Measurements from ENCODE around the gene RPL34.

Gene RPL34

GRCh38 chr4:108651014-108651791 is 30.8 kb downstream of the RPL34 start:
- no peak for DNase-seq (ENCODE audit: low spot score)
- TF ChIP-seq, protein P1, sequence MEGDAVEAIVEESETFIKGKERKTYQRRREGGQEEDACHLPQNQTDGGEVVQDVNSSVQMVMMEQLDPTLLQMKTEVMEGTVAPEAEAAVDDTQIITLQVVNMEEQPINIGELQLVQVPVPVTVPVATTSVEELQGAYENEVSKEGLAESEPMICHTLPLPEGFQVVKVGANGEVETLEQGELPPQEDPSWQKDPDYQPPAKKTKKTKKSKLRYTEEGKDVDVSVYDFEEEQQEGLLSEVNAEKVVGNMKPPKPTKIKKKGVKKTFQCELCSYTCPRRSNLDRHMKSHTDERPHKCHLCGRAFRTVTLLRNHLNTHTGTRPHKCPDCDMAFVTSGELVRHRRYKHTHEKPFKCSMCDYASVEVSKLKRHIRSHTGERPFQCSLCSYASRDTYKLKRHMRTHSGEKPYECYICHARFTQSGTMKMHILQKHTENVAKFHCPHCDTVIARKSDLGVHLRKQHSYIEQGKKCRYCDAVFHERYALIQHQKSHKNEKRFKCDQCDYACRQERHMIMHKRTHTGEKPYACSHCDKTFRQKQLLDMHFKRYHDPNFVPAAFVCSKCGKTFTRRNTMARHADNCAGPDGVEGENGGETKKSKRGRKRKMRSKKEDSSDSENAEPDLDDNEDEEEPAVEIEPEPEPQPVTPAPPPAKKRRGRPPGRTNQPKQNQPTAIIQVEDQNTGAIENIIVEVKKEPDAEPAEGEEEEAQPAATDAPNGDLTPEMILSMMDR (IDR thresholded peaks at IDR 0.05; ENCODE audit: extremely low read depth, insufficient read depth, missing control alignments) = no peak
- in situ Hi-C loops (cut with MboI; ENCODE audit: low pct_unique_long_range_greater_than_20kb, low sequenced_read_pairs, unreplicated experiment) = no loop called here

GRCh38 chr4:108662629-108663028 is 42.3 kb downstream of the RPL34 start:
- in situ Hi-C loops (cut with MboI; ENCODE audit: low pct_unique_long_range_greater_than_20kb, low sequenced_read_pairs, unreplicated experiment) = no loop called here
- no peak for DNase-seq (ENCODE audit: low spot score)
- TF ChIP-seq, protein P1 (IDR thresholded peaks at IDR 0.05; ENCODE audit: extremely low read depth, insufficient read depth, missing control alignments) = no peak

DNA sequence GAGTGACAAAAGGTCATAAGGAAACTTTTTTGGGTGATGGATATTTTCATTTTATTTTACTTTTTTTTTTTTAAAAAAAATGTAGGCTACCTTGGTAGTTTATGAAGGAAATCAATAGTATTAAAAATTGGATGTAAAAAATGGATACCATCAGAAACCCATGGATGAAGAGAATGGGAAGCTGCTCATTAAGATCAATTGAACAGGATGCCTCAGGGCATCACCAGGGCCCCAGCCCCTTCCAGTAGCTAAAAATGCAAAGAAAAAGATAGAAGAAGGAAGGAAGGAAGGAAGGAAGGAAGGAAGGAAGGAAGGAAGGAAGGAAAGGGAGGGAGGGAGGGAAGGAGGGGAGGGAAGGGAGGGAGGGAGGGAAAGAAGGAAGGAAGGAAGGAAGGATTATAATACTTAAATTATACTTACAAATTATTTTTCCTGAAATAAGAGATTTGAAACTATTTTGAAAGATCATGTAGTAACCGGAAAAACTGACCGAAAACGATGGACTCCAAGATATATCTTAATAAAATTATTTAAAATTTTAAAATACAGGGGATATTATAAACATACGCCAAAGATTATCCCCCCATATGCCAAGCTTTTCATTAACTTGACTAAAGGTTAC is 54.1 kb downstream of the RPL34 start:
- DNase-seq (ENCODE audit: low spot score) = no peak
- TF ChIP-seq, protein P1 (IDR thresholded peaks at IDR 0.05; ENCODE audit: extremely low read depth, insufficient read depth, missing control alignments) = no peak
- in situ Hi-C loops (cut with MboI; ENCODE audit: low pct_unique_long_range_greater_than_20kb, low sequenced_read_pairs, unreplicated experiment) = no loop called here
